Measurements from ENCODE around the gene TTC22. TPM values are rescaled to one million over a fixed set of nuclear protein-coding genes. Genes with fewer than 3 reads are reported as not detected.

The TTC22 gene
- total RNA-seq, 1 experiment from 2014 or later: not detected

DNA sequence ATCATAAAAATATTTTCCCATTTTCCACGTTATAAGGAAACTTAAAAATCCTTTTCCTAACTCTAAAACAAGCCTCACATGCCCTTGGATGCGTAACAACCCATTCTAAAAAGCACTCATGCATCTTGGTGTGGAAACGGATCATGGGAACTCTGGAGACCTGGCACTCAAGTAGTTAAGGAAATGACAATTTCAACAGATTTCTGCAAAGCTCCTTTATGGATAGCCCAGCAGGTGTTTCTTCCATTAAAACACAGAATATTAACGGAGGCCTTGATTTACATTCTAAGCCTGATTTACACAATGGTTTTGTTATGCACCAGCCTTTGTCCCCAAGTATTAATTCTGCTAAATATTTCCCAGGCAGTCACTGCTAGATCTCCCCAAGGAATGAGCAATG lies 49.7 kb downstream of the TTC22 start:
- no peak for DNase-seq (ENCODE audit: low spot score)

DNA sequence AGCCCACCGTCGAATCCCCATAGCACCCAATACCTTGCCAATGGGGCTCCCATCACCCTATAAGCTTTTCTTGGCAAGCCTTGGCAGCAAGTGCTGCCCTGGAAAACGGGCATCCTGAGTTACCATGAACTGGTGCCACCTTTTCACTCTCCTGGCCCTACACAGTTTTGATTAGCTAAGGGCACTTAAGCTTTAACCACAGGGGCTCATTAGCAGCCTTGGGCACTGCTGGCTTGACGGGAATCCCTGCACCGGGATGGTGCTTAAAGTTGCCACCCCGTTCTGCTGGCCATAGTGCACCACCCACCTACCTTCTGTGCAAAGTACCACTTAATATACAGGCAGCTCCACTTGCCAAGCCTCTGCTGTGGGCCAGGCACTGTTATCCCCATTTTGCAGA lies 50.5 kb downstream of the TTC22 start:
- DNase-seq (ENCODE audit: low spot score): no peak

DNA sequence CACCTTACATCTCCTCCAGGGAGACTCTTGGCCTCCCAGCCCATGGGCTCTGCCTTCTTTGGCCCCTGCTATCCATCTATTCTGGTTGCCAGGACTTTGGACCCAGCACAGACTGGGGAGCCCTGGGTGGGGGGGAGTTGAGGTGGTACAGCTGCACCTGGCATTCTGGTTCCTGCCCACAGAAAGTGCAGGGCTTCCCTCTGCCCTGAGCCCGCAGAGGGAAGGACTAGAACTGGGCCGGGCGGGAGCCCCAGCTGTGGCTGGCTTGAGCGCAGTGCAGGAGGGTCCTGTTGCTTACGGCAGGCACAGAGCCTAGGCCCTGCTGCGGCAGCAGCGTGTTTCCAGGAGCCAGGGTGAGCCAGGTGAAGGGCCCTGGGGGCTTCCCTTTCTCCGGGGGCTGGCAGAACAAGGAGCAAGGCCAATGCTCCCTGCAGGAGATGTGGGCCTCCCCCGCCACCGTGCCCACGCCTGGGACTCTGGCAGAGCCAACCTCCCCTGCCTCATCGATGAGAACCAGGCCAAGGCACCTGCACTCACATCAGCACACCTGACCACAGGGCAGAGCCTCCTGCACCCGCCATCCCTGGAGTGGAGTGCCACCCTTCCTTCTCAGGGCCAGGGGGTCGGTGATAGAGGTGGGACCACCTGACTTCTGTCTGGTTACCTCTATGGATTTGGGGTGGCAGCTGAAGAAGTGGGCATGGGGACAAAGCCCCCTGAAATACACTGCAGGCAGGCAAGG lies 52.9 kb downstream of the TTC22 start:
- DNase-seq (ENCODE audit: low spot score): no peak

DNA sequence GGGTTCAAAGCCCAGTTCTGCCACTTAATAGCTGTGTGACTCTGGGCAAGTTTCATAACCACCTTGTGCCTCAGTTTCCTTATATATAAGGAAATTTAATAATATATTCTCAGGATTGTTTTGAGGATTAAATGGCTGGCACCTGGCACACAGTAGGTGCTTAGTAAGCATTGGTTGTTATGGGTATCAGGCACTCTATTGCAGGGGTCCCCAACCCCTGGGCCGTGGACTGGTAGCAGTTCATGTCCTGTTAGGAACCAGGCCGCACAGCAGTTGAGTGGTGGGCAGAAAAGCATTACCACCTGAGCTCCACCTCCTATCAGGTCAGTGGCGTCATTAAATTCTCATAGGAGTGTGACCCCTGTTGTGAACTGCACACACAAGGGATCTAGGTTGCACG lies 55.3 kb downstream of the TTC22 start:
- no peak for DNase-seq (ENCODE audit: low spot score)

DNA sequence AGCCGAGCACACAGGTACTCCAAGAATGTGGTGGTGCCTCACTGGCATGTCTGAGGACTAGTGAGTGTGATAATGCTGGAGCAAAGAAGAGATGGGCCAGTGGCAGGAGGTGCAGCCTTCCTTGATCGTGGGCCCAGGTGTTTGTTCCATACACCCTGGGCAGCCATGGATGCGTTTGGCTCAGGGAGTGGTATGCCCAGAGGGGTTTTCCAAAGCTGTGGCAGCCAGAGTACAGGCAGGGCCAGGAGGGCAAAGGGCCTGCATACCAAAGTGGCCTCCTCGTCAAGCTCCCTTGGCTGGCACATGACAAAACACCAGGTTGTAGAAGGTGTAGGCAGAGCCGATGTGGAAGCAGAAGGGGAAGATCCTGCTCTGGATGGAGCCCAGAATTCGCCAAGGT lies 55.8 kb downstream of the TTC22 start:
- no peak for DNase-seq (ENCODE audit: low spot score)

DNA sequence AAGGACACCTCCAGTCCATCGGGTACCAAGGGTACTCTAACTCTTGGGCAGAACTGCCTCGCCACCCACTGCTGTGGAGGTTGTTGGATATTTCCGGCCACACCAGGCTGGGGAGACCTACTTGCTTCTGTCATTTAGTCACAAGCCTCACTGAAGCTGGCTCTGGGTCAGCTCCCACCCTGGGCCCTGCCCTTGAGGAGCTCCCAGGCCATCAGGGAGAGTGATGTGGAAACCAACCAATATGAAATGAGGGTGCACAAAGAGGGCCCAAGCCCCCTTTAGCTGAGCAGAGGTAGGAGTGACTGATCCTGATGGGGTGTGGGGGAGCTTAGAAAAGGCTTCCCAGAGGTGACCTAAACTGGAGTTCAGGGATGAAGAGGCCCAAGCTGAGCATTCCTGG lies 56.4 kb downstream of the TTC22 start:
- no peak for DNase-seq (ENCODE audit: low spot score)

DNA sequence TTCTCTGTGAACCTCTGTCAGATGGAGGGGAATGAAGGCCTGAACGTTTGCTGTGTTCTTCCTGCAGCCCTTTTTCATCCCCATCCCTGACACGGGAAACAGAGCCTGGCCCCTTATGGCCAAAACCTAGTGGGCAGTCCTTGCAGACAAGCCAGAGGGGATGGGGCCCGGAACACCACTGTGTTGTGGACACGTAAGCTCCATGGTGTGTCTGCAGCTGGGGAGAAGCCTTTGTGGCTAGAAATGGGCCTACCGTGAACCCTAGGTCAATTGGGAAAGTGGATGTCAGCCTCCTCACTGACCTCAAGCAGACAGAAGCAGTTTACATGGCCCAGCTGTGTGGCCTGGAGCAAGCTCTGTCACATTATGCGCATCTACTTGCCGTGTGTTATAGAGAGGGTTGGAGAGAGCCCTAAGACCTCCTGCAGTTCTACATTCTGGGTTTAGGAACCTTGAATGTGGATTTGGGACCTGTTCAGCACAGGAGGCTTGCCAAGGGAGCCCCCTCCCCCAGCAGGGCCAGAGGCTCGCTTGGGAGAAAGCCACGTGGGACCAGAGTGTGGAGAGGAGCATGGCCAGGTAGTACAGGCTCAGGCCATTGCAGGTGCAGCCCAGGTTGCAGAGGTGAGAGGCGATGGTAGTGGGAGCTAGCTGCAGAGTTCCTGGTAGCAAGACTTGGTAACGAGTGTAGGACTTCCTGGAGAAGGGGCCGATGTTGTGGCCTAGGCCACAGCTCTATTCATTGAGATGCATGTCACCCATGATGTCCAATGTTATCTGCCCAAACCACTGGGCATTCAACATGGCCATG lies 57.5 kb downstream of the TTC22 start:
- no peak for DNase-seq (ENCODE audit: low spot score)

DNA sequence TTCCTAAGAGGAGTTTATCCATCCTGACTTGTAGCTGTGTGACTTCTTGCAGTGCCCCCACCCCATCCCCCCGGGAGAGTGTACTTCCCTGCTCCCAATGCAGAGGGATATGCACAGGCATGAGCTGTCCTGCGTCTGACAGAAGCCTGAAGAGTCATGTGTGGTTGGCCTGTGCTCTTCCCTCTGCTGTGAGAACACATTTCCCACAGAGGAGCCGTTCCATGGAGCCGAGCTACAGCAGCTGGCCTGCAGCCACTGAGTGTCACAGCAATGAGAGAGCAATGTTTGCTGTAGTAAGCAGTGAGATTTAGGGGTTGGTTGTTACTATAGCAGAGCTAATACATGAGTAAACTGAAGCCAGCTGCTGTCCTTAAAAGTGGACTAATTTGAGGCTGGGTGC lies 58.8 kb downstream of the TTC22 start:
- no peak for DNase-seq (ENCODE audit: low spot score)

DNA sequence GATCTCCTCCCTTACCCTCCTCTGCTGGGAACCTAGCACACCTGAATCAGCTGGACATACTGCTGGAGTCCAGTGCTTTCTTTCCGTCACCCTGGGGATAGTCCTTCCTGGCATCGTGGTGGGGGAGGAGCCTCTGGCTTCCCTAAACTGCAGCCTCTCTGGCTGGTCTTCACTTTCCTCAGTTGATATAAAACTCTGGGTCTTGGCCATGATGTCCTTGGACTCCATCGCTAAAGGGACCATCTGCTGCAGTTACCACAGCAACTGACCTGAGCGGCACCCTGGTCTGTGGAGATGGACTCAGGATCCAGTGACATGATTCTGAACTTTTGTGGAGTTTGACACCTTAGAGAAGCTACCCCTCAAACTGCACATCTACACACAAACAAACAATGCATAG lies 59.6 kb downstream of the TTC22 start:
- DNase-seq (ENCODE audit: low spot score): no peak

DNA sequence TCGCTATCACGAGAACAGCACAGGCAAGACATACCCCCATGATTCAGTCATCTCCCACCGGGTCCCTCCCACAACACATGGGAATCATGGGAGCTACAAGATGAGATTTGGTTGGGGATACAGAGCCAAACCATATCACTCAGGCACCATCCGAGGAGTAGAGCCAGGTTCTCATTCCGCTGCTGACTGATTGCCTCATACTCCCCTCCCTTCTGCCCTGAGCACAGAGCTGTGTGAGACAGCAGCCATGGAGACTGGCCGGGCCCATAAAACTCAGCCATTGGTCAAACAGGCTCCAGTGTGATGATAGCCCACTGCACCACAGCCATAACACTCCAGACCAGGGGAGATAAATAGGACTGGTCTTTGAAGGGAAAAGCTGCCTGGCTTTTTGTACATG lies 62.9 kb downstream of the TTC22 start:
- no peak for DNase-seq (ENCODE audit: low spot score)

DNA sequence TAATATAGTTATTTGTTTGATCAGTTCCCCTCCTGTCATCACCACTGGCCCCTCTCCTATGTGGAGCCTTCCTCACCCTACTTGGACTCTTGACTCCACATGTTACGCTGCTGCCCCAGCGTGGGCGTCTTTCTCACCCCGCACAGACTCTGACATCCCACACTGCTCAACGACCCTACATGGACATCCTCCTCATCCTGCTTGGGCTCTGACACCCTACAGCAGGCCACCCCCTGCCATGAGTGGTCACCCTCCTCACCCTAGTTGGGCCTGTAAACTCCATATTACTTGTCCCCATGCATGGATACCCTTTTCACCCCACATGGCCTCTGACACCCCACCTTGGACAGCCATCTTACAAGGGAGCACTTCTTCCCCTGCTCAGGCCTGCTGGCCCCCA lies 64.4 kb downstream of the TTC22 start:
- no peak for DNase-seq (ENCODE audit: low spot score)

Other genes starting within 250 kb of the TTC22 start
- gene FAM151A, start 177.8 kb downstream of the TTC22 start, total RNA-seq (2014; rRNA removed; shearing (Covaris generic)): not detected in 2 replicates
- gene MROH7, start 159.5 kb downstream of the TTC22 start, total RNA-seq (2014; rRNA removed; shearing (Covaris generic)): not detected in 2 replicates
- 32.3 and 34.7 TPM in 2 replicates for gene TTC4, start 85.5 kb downstream of the TTC22 start, total RNA-seq (2014; rRNA removed; shearing (Covaris generic))
- 4.1 and 6.7 TPM in 2 replicates for gene PARS2, start 36.8 kb downstream of the TTC22 start, total RNA-seq (2014; rRNA removed; shearing (Covaris generic))
- gene DHCR24, start 85.9 kb upstream of the TTC22 start, total RNA-seq (2014; rRNA removed; shearing (Covaris generic)): 51.3 and 82.1 TPM in 2 replicates
- not detected in 2 replicates for gene TMEM61, start 179.3 kb upstream of the TTC22 start, total RNA-seq (2014; rRNA removed; shearing (Covaris generic))
- gene BSND, start 197.6 kb upstream of the TTC22 start, total RNA-seq (2014; rRNA removed; shearing (Covaris generic)): not detected in 2 replicates
- gene PCSK9, start 238.2 kb upstream of the TTC22 start, total RNA-seq (2014; rRNA removed; shearing (Covaris generic)): not detected in 2 replicates

Data from A172 (cell line).